HG03442 (cell line): ENCODE data around the gene SNX8.
A peak's percentile ranks its signal among the peaks of the same experiment; 100 is the strongest.
"Not testable (repeated sequence)": the region's sequence is repeated elsewhere in the genome, so short reads cannot be mapped to it uniquely, and the experiment has no call there.

Source experiments
- ATAC-seq: cut with Tn5 transposase; IDR thresholded peaks from one replicate; pipeline ENCODE4 v1.9.1; 2021; ENCODE audit warnings: mild to moderate bottlenecking, moderate library complexity; ENCODE audit not compliant: unreplicated experiment

SNX8 gene, protein sequence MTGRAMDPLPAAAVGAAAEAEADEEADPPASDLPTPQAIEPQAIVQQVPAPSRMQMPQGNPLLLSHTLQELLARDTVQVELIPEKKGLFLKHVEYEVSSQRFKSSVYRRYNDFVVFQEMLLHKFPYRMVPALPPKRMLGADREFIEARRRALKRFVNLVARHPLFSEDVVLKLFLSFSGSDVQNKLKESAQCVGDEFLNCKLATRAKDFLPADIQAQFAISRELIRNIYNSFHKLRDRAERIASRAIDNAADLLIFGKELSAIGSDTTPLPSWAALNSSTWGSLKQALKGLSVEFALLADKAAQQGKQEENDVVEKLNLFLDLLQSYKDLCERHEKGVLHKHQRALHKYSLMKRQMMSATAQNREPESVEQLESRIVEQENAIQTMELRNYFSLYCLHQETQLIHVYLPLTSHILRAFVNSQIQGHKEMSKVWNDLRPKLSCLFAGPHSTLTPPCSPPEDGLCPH

DNA sequence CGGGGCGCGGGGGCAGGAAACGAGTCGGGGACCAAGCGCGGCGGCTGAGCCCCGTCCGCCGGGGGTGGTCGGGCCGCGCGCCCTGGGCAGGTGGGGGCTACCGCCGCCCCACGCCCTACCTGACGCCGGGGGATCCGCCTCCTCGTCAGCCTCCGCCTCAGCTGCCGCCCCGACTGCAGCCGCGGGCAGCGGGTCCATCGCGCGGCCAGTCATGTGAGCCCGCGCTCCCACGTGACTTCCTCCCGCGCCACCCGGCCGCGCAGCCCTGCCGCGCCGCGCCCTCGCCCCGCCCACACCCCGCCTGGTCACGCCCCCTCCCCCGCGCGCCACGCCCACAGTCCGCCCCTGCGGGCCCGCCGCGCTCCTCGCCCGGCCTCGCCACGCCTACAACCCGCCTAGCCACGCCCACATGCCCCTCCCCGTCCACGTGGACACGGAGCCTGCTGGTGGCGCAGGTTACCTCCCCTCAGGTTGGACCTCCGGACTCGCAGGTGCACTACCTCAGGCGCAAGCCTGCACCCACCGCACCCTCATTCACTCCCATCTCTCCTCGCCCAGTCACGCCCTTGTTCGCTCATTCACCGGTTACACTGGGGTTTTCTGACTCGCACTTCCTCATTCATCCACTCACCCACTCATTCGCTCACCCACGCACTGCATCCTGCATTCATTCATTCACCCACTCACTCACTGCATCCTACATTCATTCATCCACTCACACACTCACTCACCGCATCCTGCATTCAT, at the start of gene SNX8:
Gene SNX8 (minus strand): TSS at position 233 of the 747 bp plus-strand sequence. CDS start 20 bp downstream, at position 213.
- peak; percentile 73 for ATAC-seq

DNA sequence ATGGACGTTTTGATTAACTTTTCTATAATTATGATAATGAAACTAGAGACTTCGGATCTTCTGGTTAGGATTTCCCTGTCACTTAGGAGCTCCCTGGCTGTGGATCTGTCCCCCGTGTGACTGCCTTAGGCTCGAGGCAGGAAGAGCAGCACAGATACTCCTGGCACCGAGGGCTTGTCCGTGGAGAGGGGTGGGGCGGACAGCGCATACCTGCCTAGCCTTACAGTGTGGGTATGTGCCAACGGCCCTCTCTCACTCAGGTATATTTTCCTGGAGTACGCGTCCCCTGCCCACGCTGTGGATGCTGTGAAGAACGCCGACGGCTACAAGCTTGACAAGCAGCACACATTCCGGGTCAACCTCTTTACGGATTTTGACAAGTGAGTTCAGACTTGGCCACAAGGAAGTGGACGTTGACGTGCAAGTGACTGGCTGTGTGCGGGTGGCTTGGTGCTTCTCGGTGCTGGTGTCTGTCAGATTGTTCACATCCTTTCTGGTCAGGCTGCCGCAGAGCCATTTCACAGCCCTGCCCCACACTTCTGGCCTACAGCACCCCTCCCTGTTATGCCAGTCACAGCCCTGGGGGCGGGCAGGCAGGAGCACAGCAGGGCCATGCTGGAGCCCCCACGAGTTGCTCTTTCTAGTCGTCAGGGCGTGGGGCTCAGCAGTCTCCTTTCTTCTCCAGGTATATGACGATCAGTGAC, 48.3 kb upstream of the SNX8 start:
- ATAC-seq = no peak

DNA sequence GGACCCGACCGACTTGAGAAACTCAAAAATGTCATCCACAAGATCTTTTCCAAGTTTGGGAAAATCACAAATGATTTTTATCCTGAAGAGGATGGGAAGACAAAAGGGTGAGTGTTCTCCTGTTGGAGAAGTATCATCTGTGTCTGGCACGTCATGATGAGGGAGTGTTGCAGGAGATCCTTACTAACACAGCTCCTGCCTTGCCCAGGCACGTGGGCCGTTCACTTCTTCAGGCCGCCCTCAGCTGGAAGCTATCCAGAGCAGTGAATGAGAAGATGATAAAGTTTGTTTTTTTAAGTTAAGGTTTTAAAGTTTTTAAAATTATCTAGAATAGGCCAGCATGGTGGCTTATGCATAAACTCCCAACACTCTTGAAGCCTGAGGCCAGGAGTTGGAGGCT, 46.6 kb upstream of the SNX8 start:
- ATAC-seq = no peak

DNA sequence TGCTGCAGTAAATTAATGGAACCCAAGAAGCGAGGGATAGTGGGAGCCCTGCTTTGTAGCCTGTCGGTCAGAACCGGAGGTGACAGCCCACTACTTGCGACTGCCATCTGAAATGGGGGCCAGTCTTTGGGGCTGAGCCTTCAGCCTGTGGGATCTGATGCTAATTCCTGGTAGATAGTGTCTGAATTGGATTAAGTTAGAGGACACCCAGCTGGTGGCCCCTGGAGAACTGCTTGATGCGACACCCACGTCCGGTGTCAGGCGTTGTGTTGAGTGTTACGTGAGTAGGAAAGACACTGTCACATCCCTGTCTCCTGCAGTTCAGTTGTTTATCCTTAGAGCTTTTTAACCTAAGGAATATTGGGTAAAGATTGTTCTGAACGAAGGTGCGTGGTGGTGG, 45.4 kb upstream of the SNX8 start:
- no peak for ATAC-seq

DNA sequence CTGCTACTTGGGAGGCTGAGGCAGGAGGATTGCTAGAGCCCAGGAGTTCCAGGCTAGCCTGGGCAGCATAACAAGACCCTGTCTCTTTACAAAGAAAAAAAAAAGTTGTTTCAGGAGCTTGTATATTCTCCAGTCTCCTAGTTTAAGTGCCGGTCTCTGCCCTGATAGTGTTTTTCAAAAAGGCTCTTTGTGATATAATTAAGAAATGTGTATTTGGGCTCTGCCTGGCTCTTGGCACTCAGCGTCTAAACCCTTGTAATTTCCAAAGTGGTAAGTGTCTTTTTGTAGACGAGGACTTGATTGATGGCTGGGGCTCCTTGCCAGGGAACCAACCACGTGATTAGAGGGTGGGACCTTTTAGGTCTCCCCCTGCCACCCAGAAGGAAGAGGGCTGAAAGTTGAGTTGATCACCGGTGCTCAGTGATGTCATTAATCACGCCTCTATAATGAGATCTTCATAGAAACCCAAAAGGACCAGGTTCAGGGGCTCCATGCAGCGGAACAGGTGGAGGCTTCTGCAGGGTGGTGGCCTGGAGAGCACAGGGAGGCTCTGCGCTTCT, 44.8 kb upstream of the SNX8 start:
- no peak for ATAC-seq

DNA sequence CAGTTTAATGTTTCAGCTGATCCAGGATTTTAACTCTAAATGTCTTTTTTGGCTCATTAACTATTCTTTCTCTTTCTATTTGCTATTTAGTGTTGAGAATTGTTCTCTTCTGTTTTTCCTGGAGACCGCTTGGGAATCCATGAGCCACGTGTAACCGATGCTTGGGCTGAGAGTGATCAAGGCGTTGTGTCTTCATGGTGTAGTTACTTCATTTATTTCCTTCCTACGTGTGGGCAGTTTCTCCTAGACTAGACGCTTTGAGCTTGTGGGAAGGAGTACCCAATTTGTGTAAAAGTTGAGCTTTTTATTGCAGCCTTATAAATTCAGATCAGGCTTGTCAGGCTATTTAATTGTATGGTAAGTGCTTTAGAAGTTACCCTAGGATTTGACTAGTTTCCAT, 43.3 kb upstream of the SNX8 start:
- no peak for ATAC-seq

DNA sequence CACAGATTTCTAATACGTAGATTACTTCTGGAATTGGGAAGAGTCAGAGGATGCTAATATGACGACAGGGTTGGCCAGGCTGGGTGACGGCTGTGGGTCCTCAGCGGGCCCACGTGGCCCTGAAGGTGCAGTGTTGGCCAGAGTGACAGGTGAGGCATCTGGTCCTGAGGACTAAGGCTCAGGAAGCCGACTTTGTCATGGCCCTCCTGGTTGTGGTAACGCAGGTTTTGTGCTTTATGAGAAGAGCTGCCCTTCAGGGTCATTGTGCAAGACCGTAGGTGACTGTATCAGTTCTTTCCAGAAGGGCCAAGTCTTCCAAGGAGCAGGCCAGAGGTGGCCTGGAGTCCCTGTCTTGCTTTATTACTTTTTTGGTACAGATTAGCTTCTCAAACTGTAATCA, 42.9 kb upstream of the SNX8 start:
- ATAC-seq = no peak

DNA sequence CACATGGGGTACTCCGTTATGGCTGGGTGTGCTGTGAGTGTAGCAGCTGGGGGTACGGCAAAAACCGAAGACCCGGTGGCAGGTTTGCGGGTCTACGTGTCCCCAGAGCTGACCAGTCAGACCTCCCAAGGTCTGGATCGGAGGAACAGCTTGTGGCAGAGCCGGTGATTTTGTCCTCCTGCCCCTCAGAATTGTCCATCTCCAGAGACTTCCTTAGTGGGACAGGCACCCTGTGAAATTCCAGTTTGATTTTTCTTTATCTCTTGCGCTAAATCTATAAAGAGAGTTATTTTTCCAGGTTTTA, 41.4 kb upstream of the SNX8 start:
- no peak for ATAC-seq

DNA sequence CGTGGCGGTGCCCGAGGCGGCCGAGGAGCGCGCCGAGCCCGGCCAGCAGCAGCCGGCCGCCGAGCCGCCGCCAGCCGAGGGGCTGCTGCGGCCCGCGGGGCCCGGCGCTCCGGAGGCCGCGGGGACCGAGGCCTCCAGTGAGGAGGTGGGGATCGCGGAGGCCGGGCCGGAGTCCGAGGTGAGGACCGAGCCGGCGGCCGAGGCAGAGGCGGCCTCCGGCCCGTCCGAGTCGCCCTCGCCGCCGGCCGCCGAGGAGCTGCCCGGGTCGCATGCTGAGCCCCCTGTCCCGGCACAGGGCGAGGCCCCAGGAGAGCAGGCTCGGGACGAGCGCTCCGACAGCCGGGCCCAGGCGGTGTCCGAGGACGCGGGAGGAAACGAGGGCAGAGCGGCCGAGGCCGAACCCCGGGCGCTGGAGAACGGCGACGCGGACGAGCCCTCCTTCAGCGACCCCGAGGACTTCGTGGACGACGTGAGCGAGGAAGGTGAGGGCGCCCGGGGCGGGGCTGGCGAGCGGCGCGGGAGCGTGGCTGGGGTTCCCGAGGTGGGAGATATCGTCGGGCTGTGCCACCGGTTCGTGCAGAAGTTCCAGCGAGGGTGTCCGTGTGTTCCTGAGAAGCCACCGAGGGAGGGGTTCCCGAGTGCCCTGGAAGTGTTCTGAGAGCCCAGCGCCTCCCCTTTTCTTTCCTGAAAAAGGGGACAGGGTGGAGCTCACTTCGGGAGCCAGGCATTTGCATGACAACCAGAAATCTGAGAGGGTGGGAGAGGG, 40.9 kb upstream of the SNX8 start:
- peak; percentile 20 for ATAC-seq

DNA sequence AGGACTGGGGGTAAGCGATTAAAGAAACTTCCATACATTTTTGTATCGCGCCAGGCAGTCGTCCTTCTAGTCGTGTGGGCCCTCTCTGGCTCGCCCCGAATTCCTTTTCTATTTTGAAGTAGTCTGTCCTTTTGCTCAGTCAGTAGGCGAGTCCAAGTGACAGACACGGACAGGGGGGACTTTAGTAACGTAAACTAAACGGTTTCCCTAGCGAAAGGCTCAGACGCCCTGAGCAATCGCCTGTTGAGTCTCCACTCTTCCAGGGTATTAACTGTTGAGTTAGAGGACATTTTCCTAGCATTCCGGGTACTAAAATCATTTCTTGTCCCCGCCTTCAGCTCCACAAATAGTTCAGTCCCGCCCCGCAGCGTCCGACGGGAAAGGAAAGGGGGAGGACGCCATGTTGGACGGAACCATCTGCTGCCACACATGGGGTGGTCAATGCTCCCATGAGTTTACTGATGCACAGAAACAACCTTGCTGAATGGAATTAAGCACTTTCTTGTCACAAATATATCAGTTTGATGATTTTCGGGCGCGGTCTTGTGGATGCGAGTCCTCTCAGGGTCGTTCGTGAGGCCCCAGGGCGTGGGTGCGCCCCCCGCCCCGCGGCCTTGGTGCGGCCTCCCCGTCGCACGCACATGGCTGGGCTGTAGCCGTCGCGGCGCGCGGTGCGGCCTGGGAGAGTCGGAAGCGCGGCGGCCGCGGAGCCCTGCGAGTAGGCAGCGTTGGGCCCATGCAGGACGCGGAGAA, 40.1 kb upstream of the SNX8 start, which contains the start of gene EIF3B:
Gene EIF3B (plus strand): TSS at position 642 of the 753 bp plus-strand sequence. CDS start 95 bp downstream, at position 737.
- ATAC-seq = peak; percentile 80

DNA sequence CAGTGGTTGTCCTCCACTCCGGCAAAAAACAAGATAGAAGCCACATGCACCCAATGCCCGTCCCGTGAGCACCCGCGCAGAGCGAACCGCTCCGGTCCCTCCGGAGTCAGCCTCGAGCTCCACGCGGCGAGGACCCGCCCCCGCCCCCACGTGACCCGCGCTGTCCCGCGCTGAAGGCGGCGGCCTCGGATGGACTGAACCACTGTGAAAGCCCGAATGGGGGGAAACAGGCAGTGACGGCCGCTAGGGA, 39.6 kb upstream of the SNX8 start:
- ATAC-seq = peak; percentile 40

DNA sequence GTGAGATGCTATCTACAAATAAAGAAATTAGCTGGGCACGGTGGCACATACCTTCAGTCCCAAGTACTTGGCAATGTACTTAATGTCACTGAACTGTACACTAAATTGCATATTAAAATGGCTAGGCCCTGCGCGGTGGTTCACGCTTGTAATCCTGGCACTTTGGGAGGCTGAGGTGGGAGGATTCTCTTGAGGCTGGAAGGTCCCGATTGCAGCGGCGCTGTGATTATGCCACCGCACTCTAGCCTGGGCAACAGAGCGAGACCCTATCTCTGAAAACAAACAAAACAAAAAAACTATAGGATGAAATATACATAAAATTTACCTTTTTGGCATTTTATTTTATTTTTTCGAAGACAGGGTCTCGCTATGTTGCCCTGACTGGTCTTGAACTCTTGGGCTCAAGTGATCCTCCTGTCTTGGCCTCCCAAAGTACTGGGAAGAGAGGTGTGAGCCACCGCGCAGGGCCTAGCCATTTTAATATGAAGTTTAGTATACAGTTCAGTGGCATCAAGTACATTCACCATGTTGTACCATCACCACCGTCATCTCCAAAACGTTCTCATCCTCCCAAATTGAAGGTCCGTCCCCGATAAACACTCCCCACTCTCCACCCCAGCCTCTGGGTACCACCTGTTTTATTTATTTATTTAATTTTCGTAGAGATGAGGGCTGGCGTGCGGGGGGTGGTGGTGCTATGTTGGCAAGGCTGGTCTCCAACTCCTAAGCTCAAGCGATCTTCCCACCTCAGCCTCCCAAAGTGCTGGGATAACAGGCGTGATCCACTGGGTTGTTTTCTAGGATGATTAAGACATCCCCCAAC, 39.1 kb upstream of the SNX8 start:
- ATAC-seq = no peak

DNA sequence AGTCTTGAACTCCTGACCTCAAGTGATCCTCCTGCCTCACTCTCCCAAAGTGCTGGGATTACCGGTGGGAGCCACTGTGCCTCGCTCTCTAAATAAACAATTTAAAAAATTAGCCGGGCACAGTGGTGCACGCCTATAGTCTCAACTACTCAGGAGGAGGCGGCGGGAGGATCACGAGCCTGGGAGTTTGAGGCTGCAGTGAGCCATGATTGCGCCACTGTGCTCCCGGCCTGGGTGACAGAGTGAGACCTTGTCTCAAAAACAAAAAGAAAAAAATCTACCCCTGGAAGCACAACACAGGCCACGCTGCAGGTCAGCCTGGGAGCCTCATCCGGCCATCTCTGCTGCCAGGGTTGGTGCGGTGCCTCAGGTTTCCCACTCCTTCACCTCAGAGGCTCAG, 36.6 kb upstream of the SNX8 start:
- ATAC-seq = no peak

DNA sequence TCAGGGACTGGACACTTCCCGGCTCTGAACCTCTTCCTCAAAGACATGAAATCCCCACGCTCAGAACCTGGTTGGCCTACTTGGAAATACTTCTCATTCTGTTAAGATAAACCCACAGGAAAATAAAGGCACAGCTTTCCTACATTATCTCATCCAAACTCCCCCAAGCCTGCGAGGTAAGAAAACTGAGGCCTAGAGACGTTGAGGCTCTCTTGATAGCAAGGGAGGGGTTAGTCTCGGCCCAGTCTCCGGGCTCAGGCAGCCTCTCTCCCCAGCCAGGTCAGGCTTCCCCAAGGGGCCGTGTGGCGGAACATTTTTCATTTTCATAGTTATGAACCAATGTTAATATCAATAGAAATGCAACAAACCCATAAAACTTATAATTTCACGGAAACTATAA, 35.8 kb upstream of the SNX8 start:
- ATAC-seq = no peak

DNA sequence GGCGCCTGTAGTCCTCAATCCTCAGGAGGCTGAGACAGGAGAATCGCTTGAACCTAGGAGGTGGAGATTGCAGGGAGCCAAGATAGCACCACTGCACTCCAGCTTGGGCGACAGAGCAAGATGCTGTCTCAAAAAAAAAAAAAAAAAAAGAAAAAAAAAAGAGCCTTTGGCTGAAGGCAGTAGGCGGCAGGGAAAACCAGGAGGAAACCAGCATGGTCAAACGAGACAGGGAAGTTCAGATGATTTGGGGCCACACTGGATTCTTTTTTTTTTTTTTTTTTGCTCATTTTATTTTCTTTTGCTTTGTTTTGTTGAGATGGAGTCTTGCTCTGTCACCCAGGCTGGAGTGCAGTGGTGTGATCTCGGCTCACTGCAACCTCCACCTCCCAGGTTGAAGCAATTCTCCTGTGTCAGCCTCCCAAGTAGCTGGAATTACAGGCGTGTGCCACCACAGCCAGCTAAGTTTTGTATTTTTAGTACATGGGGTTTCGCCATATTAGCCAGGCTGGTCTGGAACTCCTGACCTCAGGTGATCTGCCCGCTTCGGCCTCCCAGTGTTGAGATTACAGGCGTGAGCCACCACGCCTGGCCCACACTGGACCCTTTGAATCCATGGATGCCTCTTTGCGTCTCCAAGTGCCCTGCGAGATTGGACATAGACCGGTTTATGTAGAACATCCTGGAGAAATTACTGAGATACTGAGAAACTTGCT, 33.3 kb upstream of the SNX8 start:
- ATAC-seq = not testable (repeated sequence)

DNA sequence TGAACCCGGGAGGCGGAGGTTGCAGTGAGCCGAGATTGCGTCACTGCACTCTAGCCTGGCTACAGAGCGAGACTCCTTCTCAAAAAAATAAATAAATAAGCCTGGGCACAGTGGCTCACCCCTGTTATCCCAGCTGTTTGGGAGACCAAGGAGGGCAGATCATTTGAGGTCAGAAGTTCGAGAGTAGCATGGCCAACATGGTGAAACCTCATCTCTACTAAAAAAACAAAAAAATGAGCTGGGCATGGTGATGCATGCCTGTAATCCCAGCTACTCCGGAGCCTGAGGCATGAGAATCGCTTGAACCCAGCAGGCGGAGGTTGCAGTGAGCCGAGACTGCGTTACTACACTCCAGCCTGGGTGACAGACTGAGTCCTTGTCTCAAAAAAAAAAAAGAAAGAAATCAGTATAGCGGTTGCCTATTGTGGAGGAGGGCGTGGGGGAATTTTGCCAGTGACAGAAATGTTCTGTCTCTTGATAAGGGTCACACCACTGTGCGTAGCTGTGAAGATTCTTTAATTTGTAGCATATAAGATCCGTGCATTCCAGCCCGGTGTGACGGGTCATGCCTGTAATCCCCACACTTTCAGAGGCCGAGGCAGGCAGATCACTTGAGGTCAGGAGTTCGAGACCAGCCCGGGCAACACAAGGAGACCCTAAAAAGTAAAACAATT, 22.5 kb upstream of the SNX8 start:
- no peak for ATAC-seq

DNA sequence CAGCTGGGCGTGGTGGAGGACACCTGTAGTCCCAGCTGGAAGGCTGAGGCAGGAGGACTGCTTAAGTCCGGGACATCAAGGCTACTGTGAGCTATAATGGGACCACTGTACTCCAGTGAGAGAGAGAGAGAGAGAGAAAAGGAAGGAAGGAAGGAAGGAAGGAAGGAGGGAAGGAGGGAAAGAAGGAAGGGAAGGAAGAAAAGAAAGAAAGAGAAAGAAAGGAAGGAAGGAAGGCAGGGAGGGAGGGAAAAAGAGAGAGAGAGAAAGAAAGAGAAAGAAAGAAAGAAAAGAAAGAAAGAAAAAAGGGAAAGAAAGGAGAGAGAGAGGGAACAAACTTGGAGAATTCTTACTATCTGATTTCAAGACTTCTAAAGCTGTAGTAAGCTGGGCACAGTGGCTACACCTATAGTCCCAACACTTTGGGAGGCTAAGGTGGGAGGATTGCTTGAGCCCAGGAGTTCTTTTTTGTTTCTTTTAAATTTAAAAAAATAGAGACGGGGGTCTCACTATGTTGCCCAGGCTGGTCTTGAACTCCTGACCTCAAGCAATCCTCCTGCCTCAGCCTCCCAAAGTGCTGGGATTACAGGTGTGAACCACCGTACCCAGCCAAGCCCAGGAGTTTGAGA, 18.5 kb upstream of the SNX8 start:
- not testable (repeated sequence) for ATAC-seq

DNA sequence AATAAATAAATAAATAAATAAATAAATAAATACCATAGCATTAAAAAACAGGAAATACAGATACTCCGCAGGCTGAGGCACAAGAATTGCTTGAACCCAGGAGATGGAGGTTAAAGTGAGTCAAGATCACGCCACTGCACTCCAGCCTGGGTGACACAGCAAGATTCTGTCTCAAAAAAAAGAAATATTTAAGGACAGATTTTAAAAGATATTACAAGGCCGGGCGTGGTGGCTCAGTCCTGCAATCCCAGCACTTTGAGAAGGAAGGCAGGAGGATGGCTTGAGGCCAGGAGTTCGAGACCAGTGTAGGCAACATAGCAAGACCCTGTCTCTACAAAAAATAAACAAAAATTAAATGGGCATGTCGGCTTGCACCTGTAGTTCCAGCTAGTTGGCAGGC, 17.5 kb upstream of the SNX8 start:
- no peak for ATAC-seq
